Measurements from ENCODE around the gene PDGFRB.

GRCh38 chr5:150156027-150156368 lies 353 bp upstream of the PDGFRB start:
- TF ChIP-seq CTCF (IDR thresholded peaks at IDR 0.05; ENCODE audit: poor library complexity, severe bottlenecking): no peak
- no peak for TF ChIP-seq REST (IDR thresholded peaks at IDR 0.05; ENCODE audit: borderline replicate concordance)
- TF ChIP-seq POLR2AphosphoS5 (IDR thresholded peaks at IDR 0.05): no peak
- TF ChIP-seq TAF1 (IDR thresholded peaks at IDR 0.05; ENCODE audit: low read depth): no peak
- no peak for TF ChIP-seq SMC3 (conservative IDR thresholded peaks at IDR 0.05; ENCODE audit: poor library complexity)
- TF ChIP-seq EZH2 (IDR thresholded peaks at IDR 0.05; ENCODE audit: borderline replicate concordance, insufficient read depth, low read length, poor library complexity, severe bottlenecking): no peak
- no peak for TF ChIP-seq EP300 (conservative IDR thresholded peaks at IDR 0.05; ENCODE audit: poor library complexity, severe bottlenecking)
- TF ChIP-seq RAD21 (conservative IDR thresholded peaks at IDR 0.05): no peak

Measured in neural cell (in vitro differentiated cells).